ENCODE measurements around the gene KDM4D. TPM values are rescaled to one million over a fixed set of nuclear protein-coding genes. Genes with fewer than 3 reads are reported as not detected.

Gene KDM4D
- total and polyA plus RNA-seq, 5 donors from 2014 or later: 0.25 to 0.61 (median 0.37) TPM

- Mint-ChIP-seq H3K27me3 (peaks cover 5% of the 10 kb centered on the region), H3K4me3 (peak overlapping the region in 1 of 4 donors; percentile 93)
These were observed 2.1 kb downstream of the KDM4D start for GRCh38 chr11:94975599-94975998.

GRCh38 chr11:94987378-94987777, 13.9 kb downstream of the KDM4D start:
- Mint-ChIP-seq H3K9me3 (peaks cover 0 to 2% (median 0%) of the 10 kb centered on the region in 7 donors), H3K27me3 (peaks cover 51% of the 10 kb centered on the region), H3K4me1 (no peaks in the 10 kb centered on the region)

More at GRCh38 chr11:94975599-94975998, 2.1 kb downstream of the KDM4D start:
- no peaks in the 10 kb centered on the region for H3K27me3 ChIP-seq (ENCODE audit: control insufficient read depth, insufficient read depth, low read length)
- Mint-ChIP-seq H3K9me3 (peaks cover 0 to 2% (median 0%) of the 10 kb centered on the region in 7 donors), H3K27ac (no peak overlapping the region), H3K4me1 (peaks cover 10 to 32% (median 22%) of the 10 kb centered on the region in 4 donors), H3K36me3 (peaks cover 13% of the 10 kb centered on the region)
- no peaks in the 10 kb centered on the region for H3K9me3 ChIP-seq (ENCODE audit: control insufficient read depth in 2 of 2, low read length in 2 of 2)
- ATAC-seq (ENCODE audit: low read depth in 2 of 2) (no peak), DNase-seq (no peak)
- peaks cover 12% of the 10 kb centered on the region for H3K4me1 ChIP-seq (ENCODE audit: control insufficient read depth, insufficient read depth, low read length, poor library complexity, severe bottlenecking)
- no peak overlapping the region for H3K4me3 ChIP-seq (ENCODE audit: low read depth, low read length)
- H3K36me3 ChIP-seq (ENCODE audit: control insufficient read depth, insufficient read depth, low read length): peaks cover 13% of the 10 kb centered on the region
- H3K27ac ChIP-seq (ENCODE audit: insufficient read depth, low read length, poor library complexity, severe bottlenecking): no peak overlapping the region

GRCh38 chr11:94988748-94989147, 15.2 kb downstream of the KDM4D start:
- Mint-ChIP-seq H3K4me1 (no peaks in the 10 kb centered on the region), H3K4me3 (no peak overlapping the region), H3K36me3 (peaks cover 3% of the 10 kb centered on the region), H3K27me3 (peaks cover 51% of the 10 kb centered on the region), H3K27ac (no peak overlapping the region), H3K9me3 (peaks cover 0 to 2% (median 0%) of the 10 kb centered on the region in 7 donors)
- Histone ChIP-seq H3K27me3 (ENCODE audit: control insufficient read depth, insufficient read depth, low read length) (peaks cover 19% of the 10 kb centered on the region), H3K4me3 (ENCODE audit: low read depth, low read length) (no peak overlapping the region), H3K9me3 (ENCODE audit: control insufficient read depth in 2 of 2, low read length in 2 of 2) (no peaks in the 10 kb centered on the region), H3K36me3 (ENCODE audit: control insufficient read depth, insufficient read depth, low read length) (no peaks in the 10 kb centered on the region), H3K4me1 (ENCODE audit: control insufficient read depth, insufficient read depth, low read length, poor library complexity, severe bottlenecking) (no peaks in the 10 kb centered on the region), H3K27ac (ENCODE audit: insufficient read depth, low read length, poor library complexity, severe bottlenecking) (no peak overlapping the region)
- DNase-seq (no peak), ATAC-seq (ENCODE audit: low read depth in 2 of 2) (no peak)

More at GRCh38 chr11:94987378-94987777, 13.9 kb downstream of the KDM4D start:
- Histone ChIP-seq H3K4me1 (ENCODE audit: control insufficient read depth, insufficient read depth, low read length, poor library complexity, severe bottlenecking) (no peaks in the 10 kb centered on the region), H3K27ac (ENCODE audit: insufficient read depth, low read length, poor library complexity, severe bottlenecking) (no peak overlapping the region), H3K27me3 (ENCODE audit: control insufficient read depth, insufficient read depth, low read length) (peaks cover 14% of the 10 kb centered on the region), H3K9me3 (ENCODE audit: control insufficient read depth in 2 of 2, low read length in 2 of 2) (no peaks in the 10 kb centered on the region), H3K36me3 (ENCODE audit: control insufficient read depth, insufficient read depth, low read length) (no peaks in the 10 kb centered on the region), H3K4me3 (ENCODE audit: low read depth, low read length) (no peak overlapping the region)
- DNase-seq: no peak
- Mint-ChIP-seq H3K4me3 (no peak overlapping the region), H3K36me3 (peaks cover 3% of the 10 kb centered on the region), H3K27ac (peak overlapping the region in 1 of 3 donors; percentile 73)
- ATAC-seq (ENCODE audit: low read depth in 2 of 2): no peak

GRCh38 chr11:94993400-94993943, 20.0 kb downstream of the KDM4D start:
- ATAC-seq (ENCODE audit: low read depth in 2 of 2) (no peak), DNase-seq (no peak)
- Histone ChIP-seq H3K9me3 (ENCODE audit: control insufficient read depth in 2 of 2, low read length in 2 of 2) (no peaks in the 10 kb centered on the region), H3K27ac (ENCODE audit: insufficient read depth, low read length, poor library complexity, severe bottlenecking) (no peak overlapping the region), H3K36me3 (ENCODE audit: control insufficient read depth, insufficient read depth, low read length) (no peaks in the 10 kb centered on the region), H3K4me1 (ENCODE audit: control insufficient read depth, insufficient read depth, low read length, poor library complexity, severe bottlenecking) (no peaks in the 10 kb centered on the region), H3K4me3 (ENCODE audit: low read depth, low read length) (no peak overlapping the region), H3K27me3 (ENCODE audit: control insufficient read depth, insufficient read depth, low read length) (peaks cover 15% of the 10 kb centered on the region)
- peaks cover 0 to 2% (median 0%) of the 10 kb centered on the region in 7 donors for H3K9me3 Mint-ChIP-seq
- H3K4me3 Mint-ChIP-seq: no peak overlapping the region
- peaks cover 6% of the 10 kb centered on the region for H3K36me3 Mint-ChIP-seq
- H3K27me3 Mint-ChIP-seq: peaks cover 30% of the 10 kb centered on the region
- no peak overlapping the region for H3K27ac Mint-ChIP-seq
- H3K4me1 Mint-ChIP-seq: no peaks in the 10 kb centered on the region

GRCh38 chr11:94997437-94997836, 23.9 kb downstream of the KDM4D start:
- H3K4me3 Mint-ChIP-seq: no peak overlapping the region
- peaks cover 6% of the 10 kb centered on the region for H3K36me3 Mint-ChIP-seq
- DNase-seq (no peak), ATAC-seq (ENCODE audit: low read depth in 2 of 2) (no peak)
- H3K27ac ChIP-seq (ENCODE audit: insufficient read depth, low read length, poor library complexity, severe bottlenecking): no peak overlapping the region
- peaks cover 0 to 5% (median 0%) of the 10 kb centered on the region in 7 donors for H3K9me3 Mint-ChIP-seq
- H3K27ac Mint-ChIP-seq: no peak overlapping the region
- no peaks in the 10 kb centered on the region for H3K27me3 Mint-ChIP-seq
- no peaks in the 10 kb centered on the region for H3K36me3 ChIP-seq (ENCODE audit: control insufficient read depth, insufficient read depth, low read length)
- H3K9me3 ChIP-seq (ENCODE audit: control insufficient read depth in 2 of 2, low read length in 2 of 2): no peaks in the 10 kb centered on the region
- peaks cover 8% of the 10 kb centered on the region for H3K27me3 ChIP-seq (ENCODE audit: control insufficient read depth, insufficient read depth, low read length)
- H3K4me1 Mint-ChIP-seq: no peaks in the 10 kb centered on the region
- H3K4me1 ChIP-seq (ENCODE audit: control insufficient read depth, insufficient read depth, low read length, poor library complexity, severe bottlenecking): no peaks in the 10 kb centered on the region
- H3K4me3 ChIP-seq (ENCODE audit: low read depth, low read length): no peak overlapping the region

GRCh38 chr11:94998285-94998684, 24.8 kb downstream of the KDM4D start:
- Mint-ChIP-seq H3K9me3 (peaks cover 0 to 5% (median 0%) of the 10 kb centered on the region in 7 donors), H3K27ac (peak overlapping the region in 1 of 3 donors; percentile 87)
- no peak for ATAC-seq (ENCODE audit: low read depth in 2 of 2)

GRCh38 chr11:95003716-95004115, 30.2 kb downstream of the KDM4D start:
- Mint-ChIP-seq H3K4me1 (no peaks in the 10 kb centered on the region), H3K27me3 (peaks cover 29% of the 10 kb centered on the region), H3K27ac (no peak overlapping the region), H3K36me3 (no peaks in the 10 kb centered on the region), H3K4me3 (no peak overlapping the region), H3K9me3 (peaks cover 0 to 9% (median 0%) of the 10 kb centered on the region in 7 donors)
- no peak overlapping the region for H3K4me3 ChIP-seq (ENCODE audit: low read depth, low read length)
- H3K9me3 ChIP-seq (ENCODE audit: control insufficient read depth in 2 of 2, low read length in 2 of 2): no peaks in the 10 kb centered on the region
- H3K27me3 ChIP-seq (ENCODE audit: control insufficient read depth, insufficient read depth, low read length): peaks cover 5% of the 10 kb centered on the region
- H3K4me1 ChIP-seq (ENCODE audit: control insufficient read depth, insufficient read depth, low read length, poor library complexity, severe bottlenecking): no peaks in the 10 kb centered on the region
- DNase-seq: no peak
- ATAC-seq (ENCODE audit: low read depth in 2 of 2): no peak
- H3K27ac ChIP-seq (ENCODE audit: insufficient read depth, low read length, poor library complexity, severe bottlenecking): no peak overlapping the region
- H3K36me3 ChIP-seq (ENCODE audit: control insufficient read depth, insufficient read depth, low read length): no peaks in the 10 kb centered on the region

More at GRCh38 chr11:94998285-94998684, 24.8 kb downstream of the KDM4D start:
- peaks cover 5% of the 10 kb centered on the region for H3K27me3 Mint-ChIP-seq
- Histone ChIP-seq H3K9me3 (ENCODE audit: control insufficient read depth in 2 of 2, low read length in 2 of 2) (no peaks in the 10 kb centered on the region), H3K36me3 (ENCODE audit: control insufficient read depth, insufficient read depth, low read length) (no peaks in the 10 kb centered on the region), H3K4me3 (ENCODE audit: low read depth, low read length) (no peak overlapping the region), H3K27ac (ENCODE audit: insufficient read depth, low read length, poor library complexity, severe bottlenecking) (no peak overlapping the region), H3K4me1 (ENCODE audit: control insufficient read depth, insufficient read depth, low read length, poor library complexity, severe bottlenecking) (no peaks in the 10 kb centered on the region), H3K27me3 (ENCODE audit: control insufficient read depth, insufficient read depth, low read length) (peaks cover 6% of the 10 kb centered on the region)
- DNase-seq: no peak
- no peak overlapping the region for H3K4me3 Mint-ChIP-seq
- no peaks in the 10 kb centered on the region for H3K4me1 Mint-ChIP-seq
- peaks cover 6% of the 10 kb centered on the region for H3K36me3 Mint-ChIP-seq

- Mint-ChIP-seq H3K36me3 (no peaks in the 10 kb centered on the region), H3K9me3 (peaks cover 0 to 4% (median 0%) of the 10 kb centered on the region in 7 donors), H3K27me3 (peaks cover 40% of the 10 kb centered on the region), H3K4me1 (no peaks in the 10 kb centered on the region), H3K4me3 (no peak overlapping the region), H3K27ac (no peak overlapping the region)
- Histone ChIP-seq H3K4me3 (ENCODE audit: low read depth, low read length) (no peak overlapping the region), H3K27me3 (ENCODE audit: control insufficient read depth, insufficient read depth, low read length) (peaks cover 7% of the 10 kb centered on the region), H3K36me3 (ENCODE audit: control insufficient read depth, insufficient read depth, low read length) (no peaks in the 10 kb centered on the region), H3K27ac (ENCODE audit: insufficient read depth, low read length, poor library complexity, severe bottlenecking) (no peak overlapping the region), H3K4me1 (ENCODE audit: control insufficient read depth, insufficient read depth, low read length, poor library complexity, severe bottlenecking) (no peaks in the 10 kb centered on the region), H3K9me3 (ENCODE audit: control insufficient read depth in 2 of 2, low read length in 2 of 2) (no peaks in the 10 kb centered on the region)
- ATAC-seq (ENCODE audit: low read depth in 2 of 2) (no peak), DNase-seq (no peak)
These were observed 32.1 kb downstream of the KDM4D start for GRCh38 chr11:95005642-95006041.
